Stimulated activated CD8-positive, alpha-beta memory T cell treated with anti-CD3 and anti-CD28 coated beads, Interleukin-4, amount 100 ng/mL, for 24 hours (primary cell): Measurements from ENCODE around the gene ZNF784.
A peak's percentile ranks its signal among the peaks of the same experiment; 100 is the strongest.

Experiments
- DNase-seq: peaks from one replicate; pipeline ENCODE4 v3.0.0-alpha.2; 2020; ENCODE audit warnings: low read depth

ZNF784 gene

DNA sequence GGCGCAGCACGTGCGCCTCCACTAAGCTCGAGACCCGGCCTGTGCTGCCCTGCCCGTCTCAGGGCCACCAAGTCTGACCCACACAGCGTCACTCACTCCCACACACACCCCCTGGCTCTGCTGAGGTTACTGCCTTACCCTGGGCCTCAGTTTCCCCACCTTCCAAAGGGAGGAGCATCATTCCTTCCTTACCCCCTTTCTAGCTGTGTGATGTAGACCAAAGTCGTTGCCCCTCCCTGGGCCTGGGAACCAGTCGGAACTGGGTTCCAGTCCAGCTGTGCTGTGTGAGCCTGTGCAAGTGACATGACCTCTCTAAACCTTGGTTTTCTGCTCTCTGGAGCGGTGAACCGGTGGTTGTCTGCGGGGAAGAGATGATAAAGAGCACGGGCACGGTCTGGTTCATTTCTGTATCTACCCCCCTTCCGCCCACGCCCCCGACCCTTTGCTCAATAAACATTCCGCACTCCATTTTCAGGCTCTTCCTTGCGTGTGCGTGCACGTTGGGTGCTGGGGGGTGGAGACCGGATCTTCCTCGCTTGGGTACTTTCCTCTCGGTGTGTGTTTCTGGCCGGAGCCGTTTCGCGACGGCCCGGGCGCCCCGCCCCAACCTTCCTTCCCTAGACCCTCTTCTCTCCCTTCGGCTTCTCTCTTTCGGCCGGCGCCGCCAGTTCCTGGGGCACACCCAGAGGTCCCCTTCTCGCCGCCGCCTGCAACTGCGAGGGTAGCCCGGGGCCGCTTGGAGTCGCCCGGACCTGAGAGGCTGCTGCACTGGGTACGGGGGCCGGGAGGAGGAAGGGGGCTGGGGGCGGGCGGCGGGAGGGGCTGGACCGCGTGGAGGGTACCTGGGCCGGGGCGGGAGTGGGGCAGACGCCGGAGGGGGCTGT lies 18.9 kb upstream of the ZNF784 start, which contains the start of gene ZNF581:
TSS of gene ZNF581 (plus strand) at position 647 of the 884 bp plus-strand sequence. CDS start 923 bp downstream, outside the sequence.
- DNase-seq = peak; percentile 69

DNA sequence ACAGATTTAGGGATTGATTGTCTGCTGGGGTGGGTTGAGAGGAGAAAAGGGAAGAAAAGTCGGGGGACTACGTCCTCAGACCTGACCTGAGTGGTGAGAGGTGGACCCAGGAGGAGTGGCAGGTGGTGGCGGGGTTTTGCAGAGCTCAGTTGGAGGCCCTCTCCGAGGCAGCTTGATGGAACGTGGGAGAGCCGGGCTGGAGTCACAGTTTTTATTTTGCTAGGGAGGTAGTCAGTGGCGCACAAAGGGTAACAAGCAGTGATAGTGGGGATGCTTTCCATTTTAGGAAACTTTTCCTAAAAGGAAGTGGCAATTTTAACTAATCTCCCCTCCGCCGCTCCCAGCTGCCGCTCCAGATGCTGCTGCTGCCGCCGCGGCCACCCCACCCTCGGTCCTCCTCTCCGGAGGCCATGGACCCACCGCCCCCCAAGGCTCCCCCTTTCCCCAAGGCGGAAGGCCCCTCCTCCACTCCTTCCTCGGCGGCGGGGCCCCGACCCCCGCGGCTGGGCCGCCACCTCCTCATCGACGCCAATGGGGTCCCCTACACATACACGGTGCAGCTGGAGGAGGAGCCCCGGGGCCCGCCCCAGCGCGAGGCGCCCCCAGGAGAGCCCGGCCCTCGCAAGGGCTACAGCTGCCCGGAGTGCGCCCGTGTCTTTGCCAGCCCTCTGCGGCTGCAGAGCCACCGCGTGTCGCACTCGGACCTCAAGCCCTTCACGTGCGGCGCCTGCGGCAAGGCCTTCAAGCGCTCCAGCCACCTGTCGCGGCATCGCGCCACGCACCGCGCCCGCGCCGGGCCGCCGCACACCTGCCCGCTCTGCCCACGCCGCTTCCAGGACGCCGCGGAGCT lies 18.0 kb upstream of the ZNF784 start:
- DNase-seq = no peak

DNA sequence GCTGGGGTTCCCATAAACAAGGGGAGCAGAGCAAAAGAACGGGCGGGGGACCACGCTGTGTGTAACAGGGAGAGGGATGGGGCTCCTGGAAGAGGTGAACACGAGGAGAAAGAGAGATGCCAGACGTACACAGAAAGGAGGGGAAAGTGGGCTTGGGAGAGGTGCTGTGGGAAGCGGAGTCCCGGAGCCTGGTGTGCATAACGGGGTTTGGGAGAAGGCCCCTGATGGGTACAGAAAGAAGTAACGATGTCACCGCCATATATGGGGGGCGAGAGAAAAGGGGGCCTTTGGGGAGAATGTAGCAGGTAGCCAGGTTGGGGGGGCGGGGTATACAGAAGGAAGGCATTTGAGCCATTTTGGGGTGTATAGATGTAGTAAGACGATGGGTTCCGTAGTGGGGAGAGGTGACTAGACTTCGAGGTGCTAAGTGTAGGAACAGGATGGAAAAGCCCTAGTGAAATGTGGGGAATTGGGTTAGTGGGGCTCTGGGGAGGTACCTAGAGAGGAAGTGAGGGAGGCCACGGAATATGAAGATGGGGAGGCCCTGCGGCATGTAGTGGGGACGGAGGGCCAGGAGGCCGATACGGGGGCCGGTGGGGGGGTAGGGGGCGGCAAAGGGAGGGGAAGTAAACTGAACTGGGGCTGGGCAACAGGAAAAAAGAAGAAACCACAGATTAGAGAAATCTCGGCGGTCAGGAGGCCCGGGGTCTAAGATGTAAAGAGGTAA lies 17.2 kb upstream of the ZNF784 start:
- DNase-seq = no peak

DNA sequence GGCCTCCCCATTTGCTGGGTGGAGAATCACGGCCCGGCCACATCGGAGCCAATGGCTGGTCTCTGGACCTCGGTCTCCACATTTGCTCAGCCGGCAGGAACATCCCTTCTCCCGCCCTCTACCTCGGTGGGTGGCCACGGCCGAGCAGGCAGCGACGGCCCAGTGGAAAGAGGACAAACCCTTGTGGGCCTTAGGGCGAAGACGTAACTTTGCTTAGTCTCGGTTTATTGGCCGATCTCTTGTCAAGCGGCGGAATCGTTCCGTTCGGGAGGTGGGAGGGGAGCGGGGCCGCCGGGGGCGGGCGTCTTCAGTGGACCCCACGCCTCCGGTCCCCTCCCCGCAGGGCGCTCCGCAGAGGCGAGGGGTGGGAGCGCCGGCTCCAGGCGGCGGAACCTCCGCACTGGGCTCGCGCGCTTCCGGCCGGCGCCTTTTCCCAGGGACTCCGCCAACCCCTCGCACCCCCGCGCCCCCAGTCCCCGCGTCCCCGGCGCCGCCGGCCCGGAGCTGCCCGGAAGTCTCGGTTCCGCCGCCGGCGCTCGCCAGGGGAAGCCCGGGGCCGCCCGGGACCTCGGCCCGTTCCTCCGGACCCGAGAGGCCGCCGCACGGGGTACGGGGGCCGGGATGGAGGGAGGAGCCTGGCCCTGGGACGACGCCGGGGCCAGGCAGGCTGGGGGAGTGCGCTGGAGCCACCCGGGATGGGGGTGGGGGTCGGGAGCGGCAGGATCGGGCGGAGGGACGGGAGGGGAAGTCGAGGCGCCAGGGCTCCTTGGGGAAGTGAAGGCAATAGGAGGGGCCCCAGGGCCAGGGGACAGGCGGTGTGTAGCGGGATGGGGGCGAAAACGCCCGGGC lies 16.4 kb upstream of the ZNF784 start, which contains the start of gene ZNF580:
TSS of gene ZNF580 (plus strand) at position 426 of the 849 bp plus-strand sequence. CDS start 1,507 bp downstream, outside the sequence.
- DNase-seq = peak; percentile 53

DNA sequence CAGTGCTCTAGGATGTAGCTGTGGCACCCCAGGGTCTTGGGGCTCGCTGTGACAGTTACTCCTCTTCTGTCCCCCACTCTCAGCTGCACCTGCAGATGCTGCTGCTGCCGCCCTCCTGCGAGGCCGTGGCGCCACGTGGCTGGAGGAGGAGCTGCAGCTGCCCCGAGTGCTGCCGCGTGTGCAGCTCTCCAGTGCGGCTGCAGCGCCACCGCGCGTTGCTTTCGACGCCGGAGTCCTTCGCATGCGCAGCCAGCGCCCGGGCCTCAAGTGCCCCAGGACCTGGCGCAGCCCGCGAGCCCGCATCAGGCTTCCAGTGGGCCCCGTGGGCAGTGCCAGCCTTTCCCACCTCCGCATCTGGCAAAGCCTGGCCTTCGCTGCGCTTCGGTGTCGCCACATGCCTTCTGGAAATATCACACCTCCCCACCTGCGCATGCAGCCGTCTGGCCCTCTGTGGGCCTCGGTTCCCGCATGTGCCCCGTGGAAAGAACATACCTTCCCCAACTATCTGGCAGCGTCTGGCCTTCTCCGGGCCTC lies 15.7 kb upstream of the ZNF784 start:
- DNase-seq = peak; percentile 51

DNA sequence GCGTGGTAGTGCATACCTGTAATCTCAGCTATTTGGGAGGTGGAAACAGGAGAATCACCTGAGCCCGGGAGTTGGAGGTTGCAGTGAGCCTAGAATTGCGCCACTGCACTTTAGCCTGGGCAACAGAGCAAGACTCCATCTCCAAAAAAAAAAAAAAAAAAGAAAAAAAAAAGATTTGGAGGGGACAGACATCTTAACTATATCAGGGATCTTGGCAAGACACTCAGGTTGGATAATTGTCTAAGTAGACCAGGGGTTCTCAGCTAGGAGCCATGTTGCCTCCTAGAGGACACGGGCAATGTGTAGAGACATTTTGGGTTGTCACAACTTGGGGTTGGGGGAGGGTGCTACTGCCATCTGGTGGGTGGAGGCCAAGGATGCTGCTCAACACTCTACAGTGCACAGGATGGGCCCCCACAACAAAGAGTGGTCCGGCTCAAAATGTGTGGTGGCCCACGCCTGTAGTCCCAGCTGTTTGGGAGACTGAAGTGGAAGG lies 14.5 kb upstream of the ZNF784 start:
- DNase-seq = peak; percentile 40

DNA sequence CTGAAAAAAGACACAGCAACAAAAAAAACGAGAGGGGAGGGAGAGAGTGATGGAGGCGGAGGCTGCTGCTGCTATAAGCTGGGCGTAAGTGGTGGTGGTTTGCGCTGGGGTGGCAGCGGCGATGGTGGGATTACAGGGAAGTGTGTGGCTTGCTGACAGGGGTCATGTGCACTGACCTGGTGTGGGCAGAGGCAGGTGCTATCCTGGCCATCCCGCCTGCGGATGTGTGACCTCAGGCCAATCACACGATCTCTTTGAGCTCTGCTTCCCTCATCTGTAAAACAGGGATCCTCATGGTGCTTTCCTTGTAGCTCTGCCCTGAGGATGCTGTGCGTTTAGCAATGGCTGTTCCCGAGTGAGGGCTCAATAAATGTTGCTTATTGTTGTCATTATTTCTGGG lies 13.2 kb upstream of the ZNF784 start:
- no peak for DNase-seq

DNA sequence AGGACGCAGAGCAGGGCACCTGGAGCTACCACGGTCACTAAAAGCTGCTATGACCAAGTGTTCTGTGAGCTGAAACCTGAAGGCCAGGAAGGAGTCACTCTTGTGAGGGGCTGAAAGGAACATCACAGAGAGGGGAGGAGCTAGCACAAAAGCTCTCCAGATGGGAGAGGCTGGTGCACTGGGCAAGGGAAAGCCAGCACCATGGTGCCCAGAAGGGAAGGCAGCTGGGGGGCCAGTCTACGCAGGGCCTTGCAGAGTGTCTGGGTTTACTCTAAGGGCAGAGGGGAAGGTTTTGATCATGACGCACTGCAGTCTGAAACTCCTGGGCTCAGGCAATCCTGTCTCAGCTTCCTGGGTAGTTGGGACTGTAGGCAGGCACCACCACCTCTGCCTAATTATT lies 12.4 kb upstream of the ZNF784 start:
- DNase-seq = no peak

DNA sequence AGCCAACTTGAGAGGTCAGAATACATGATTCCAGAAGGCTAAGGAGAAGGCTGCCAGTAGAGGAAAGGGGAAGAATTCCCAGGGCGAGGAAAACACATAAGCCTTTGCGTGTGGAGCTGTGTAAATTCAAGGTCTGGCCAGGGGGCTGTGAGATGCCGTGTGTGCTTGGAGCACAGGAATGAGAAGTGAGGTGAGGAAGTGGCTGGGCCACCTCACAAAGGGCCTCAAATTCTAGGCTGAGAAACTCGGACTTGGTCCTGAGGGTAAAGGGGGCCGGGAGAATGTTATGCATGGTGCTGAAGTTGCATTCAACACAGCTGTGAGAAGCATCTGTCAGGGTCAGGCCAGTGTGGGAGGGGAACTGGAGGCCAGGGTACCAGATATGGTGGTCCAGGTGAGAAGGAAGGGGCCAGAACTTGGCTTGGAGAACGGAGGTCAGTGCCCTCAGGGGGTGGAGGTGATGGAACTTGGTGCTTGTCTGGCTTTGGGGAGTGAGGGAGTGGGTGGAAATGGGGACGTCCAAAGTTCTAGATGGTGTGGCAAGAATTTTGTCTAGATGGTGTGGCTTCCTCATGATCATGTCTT lies 11.6 kb upstream of the ZNF784 start:
- DNase-seq = no peak

DNA sequence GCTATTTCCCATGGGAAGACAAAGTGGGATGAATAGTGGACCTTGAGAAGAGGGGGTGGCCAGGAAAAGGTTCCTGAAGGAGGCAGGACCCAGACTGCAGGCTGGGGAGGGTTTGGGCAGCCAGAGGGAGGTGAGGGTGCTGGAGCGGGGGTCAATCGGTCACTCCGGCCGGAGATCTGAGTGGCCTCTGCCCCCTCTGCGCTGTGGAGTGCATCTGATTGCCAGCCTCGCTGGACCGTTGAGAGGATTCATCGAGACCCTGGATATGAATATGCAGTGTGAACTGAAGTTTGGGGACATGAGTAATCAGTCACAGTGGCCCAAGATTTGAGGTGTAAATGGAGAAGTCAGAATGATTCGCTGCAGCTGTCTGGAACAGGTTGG lies 11.0 kb upstream of the ZNF784 start:
- DNase-seq = no peak

DNA sequence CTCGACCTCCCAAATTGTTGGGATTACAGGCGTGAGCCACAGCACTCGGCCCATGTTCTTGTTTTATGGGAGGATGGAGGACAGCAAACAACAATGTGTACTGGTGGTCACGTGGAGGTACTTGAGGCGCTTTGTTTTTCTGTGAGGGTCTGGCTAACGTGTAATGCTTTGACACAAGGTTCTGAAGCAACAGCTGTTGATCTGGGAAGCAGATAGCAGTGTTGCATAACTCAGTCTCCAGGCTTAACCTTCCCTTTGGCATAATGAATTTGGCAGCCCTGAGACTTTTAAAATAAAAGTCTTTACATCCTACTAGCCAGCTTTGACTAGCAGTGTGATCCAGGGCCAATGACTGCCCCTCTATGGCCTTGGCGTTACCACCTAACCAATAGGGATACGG lies 9.5 kb upstream of the ZNF784 start:
- DNase-seq = no peak

DNA sequence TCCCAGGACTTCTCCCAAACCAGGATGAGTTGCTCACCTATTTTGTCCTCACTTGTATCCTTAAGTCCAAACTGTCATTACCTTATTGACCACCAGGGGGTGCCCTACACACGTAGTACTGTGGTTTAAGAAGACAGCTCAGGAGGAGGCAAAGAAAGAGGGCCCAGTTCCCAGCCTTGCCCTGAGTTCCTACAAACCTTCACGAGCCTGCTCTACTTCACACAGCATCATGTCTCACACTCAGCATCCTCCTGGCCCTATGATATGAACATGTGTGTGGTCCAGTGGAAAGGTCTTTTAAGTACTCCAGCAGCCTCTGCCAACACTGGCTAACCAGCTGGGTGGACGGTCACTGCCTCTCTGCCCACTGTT lies 8.1 kb upstream of the ZNF784 start:
- peak; percentile 74 for DNase-seq

DNA sequence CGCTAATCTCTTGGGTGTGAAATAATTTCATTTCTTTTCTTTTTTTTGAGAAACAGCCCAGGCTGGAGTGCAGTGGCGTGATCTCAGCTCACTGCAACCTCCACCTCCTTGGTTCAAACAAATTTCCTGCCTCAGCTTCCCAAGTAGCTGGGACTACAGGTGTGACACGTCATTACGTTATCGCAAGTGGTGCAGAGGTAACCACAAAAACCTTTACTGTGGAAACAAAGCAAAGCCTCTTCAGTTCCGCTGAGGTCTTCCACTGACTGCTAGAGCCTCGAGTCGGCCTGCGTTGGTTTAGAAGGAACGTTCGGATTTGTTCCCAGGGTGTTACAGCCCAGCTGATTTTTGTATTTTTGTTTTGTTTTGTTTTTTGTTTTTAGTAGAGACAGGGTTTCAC lies 2.0 kb upstream of the ZNF784 start:
- DNase-seq = no peak

DNA sequence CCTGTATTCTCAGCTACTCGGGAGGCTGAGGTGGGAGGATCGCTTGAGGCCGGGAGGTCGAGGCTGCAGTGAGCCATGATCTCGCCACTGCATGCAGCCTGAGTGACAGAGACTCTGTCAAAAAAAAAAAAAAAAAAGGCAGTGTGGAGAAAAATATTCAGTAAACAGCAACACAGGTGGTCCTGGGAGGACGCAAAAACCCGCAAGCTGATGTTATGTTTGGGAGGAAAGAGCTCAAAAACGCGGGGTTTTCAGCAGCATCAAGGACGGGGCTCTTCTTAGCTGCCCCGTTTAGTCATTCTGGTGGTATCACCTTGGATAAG lies 599 bp upstream of the ZNF784 start:
- no peak for DNase-seq

DNA sequence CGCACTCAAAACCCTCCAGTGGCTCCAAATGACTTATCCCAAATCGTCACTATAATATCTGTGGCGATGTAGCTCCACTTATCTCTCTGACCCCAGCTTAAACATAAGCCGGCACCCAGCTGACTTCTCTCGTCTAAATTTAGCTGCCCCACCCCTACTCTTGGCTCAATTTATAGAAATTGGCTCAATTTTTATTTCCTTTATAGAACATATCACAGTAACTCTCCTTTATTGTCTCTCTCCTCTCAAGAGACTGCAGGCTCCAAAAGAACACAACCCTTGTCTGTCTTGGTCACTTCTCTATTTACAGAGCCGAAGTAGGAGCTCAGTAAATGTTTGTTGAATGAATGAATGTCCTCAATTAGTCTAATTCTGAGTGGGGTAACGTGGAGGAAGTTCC lies 805 bp downstream of the ZNF784 start:
- no peak for DNase-seq

DNA sequence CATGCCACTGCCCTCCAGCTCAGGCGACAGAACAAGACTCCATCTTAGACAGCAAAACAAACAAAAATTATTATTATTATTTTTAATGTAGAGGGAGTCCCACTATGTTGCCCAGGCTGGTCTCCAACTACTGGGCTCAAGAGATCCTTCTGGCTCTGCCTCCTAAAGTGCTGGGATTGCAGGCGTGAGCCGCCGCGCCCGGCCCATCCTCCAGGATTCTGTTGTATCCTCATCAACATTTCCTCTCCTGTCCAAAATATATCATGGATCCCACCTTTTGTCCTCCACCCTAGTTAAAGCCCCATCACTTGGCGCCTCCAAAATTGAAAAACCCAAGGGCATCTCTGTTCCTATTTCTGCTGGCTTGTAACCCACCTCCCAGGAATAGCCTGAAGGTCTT lies 1.2 kb downstream of the ZNF784 start:
- no peak for DNase-seq

DNA sequence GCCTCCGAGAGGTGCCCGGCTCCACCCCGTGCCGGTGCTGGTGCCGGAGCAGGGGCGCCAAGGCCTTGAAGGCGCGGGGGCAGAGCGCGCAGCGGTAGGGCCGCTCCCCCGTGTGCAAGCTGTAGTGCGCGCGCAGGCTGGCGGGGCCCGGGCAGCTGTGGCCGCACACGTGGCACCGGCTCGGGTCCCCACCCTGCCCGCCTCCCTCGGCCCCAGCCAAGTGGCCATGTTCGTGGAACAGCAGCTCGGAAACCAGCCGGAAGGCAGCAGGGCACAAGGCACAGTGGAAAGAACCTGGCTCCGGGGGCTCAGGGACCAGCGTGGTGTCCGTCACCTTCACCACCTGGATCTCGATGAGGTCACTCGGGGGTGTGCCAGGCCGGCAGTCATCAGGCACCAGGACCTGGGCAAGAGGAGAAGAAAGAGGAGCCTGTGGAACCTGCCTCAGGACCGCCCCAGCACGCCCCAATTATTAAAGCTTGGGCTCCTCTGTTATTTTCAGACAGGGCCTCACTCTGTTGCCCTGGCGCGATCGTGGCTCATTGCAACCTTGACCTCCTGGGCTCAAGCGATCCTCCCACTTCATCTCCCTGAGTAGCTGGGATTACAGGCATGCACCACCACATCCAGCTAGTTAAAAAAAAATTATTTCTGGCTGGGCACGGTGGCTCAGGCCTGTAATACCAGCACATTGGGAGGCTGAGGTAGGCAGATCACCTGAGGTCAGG lies 2.0 kb downstream of the ZNF784 start:
- DNase-seq = no peak

DNA sequence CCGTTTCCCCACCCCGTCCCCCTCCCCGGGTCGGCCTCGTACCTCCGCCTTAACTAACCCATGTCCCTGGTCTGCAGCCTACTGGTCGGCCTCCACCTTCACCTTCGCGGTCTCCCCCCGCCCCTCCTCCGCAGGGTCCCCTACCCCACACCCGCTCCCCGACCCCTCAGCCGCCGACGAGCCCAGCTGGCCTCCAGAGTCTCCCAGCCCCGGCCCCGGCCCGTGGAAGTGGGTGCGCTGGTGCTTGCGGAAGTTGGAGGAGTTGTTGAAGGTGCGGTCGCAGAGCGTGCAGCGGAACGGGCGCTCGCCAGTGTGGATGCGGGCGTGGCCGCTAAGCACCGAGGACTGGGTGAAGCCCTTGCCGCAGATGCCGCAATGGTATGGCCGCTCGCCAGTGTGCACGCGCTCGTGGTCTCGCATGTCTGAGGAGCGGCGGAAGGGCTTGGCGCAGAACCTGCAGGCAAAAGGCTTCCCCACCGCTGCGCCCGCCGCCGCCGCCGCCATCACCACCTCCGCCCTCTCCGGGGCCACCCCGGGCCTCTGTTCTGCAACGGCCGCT lies 2.6 kb downstream of the ZNF784 start:
- DNase-seq = no peak

DNA sequence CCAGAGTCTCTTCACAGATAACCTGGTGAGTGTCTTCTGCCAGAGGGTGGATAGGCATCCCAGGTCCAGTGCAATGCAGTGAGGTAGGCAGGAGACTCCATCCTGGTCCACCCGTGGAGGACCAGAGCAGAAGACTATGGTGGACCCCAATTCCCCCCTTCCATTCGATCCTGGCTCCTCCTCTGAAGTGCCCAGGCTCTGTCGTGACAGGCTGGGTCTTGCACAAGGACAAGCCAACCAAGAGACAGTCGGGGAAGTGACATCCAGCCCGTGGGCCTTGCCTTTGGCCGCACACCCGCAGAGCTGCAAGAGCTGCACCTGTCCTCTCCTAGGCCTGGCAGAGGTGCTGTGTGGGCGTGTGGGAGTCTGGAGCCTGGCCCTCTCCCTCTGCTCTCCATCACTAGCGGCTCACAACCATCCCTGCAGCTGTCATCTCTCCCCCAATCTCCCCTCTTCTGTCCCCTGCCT lies 3.1 kb downstream of the ZNF784 start:
- DNase-seq = no peak
